Fibroblast of lung (primary cell): Measurements from ENCODE around the gene IQGAP2. TPM values are rescaled to one million over a fixed set of nuclear protein-coding genes. Genes with fewer than 3 reads are reported as not detected.

Experiments used
- DNase-seq, 2 donors: peaks; one replicate each; pipeline versions ENCODE4 v3.0.0 to v3.0.0-alpha.2; 2010; ENCODE audit warnings: low read depth in 2 of 2
- H2AFZ ChIP-seq: 2 replicates; pipeline ENCODE4 v1.5.1; 2012; ENCODE audit warnings: low read length, control low read depth, inconsistent platforms
- H3K27ac ChIP-seq: 2 replicates; pipeline ENCODE4 v1.5.1; 2011; ENCODE audit warnings: low read length, control low read depth; ENCODE audit not compliant: insufficient read depth
- H3K27me3 ChIP-seq: 2 replicates; pipeline ENCODE4 v1.5.1; 2011; ENCODE audit warnings: mild to moderate bottlenecking, low read length; ENCODE audit not compliant: control insufficient read depth, insufficient read depth
- H3K36me3 ChIP-seq: 2 replicates; pipeline ENCODE4 v1.5.1; 2011; ENCODE audit warnings: low read length; ENCODE audit not compliant: control insufficient read depth, insufficient read depth
- H3K4me1 ChIP-seq: 2 replicates; pipeline ENCODE4 v1.5.1; 2011; ENCODE audit warnings: low read length; ENCODE audit not compliant: control insufficient read depth, insufficient read depth; ENCODE audit errors: extremely low read depth
- H3K4me2 ChIP-seq: 2 replicates; pipeline ENCODE4 v1.5.1; 2011; ENCODE audit warnings: low read length, control low read depth; ENCODE audit not compliant: insufficient read depth; ENCODE audit errors: extremely low read depth
- H3K4me3 ChIP-seq, 4 experiments: fragments of 200-600 bp in 1 of 4; sonication (generic) in 1 of 4; replicated peaks in 1 of 4; 2 replicates each; pipeline ENCODE4 v1.5.1; 2011 to 2016; ENCODE audit warnings: low read length in 4 of 4, low read depth in 3 of 4, mild to moderate bottlenecking in 3 of 4, control low read depth in 2 of 4, inconsistent platforms in 1 of 4, mixed read lengths in 1 of 4; ENCODE audit not compliant: insufficient read depth in 1 of 4; ENCODE audit errors: control extremely low read depth in 1 of 4
- H3K79me2 ChIP-seq: 2 replicates; pipeline ENCODE4 v1.5.1; 2012; ENCODE audit warnings: mild to moderate bottlenecking, low read length, inconsistent platforms; ENCODE audit not compliant: control insufficient read depth, insufficient read depth
- H3K9ac ChIP-seq: 2 replicates; pipeline ENCODE4 v1.5.1; 2011; ENCODE audit warnings: mild to moderate bottlenecking, low read length, control low read depth; ENCODE audit not compliant: insufficient read depth
- H3K9me3 ChIP-seq: 2 replicates; pipeline ENCODE4 v1.5.1; 2012; ENCODE audit warnings: low read depth, low read length; ENCODE audit not compliant: control insufficient read depth, insufficient read depth
- H4K20me1 ChIP-seq: 2 replicates; pipeline ENCODE4 v1.5.1; 2011; ENCODE audit warnings: low read length; ENCODE audit not compliant: control insufficient read depth, insufficient read depth; ENCODE audit errors: extremely low read depth
- EZH2 ChIP-seq: IDR thresholded peaks from 2 replicates; pipeline ENCODE4 v1.5.1; 2012; ENCODE audit warnings: low read length, control low read depth, mild to moderate bottlenecking; ENCODE audit errors: missing control alignments
- polyA plus RNA-seq, 2 donors: library from polyadenylated mRNA; depleted of rRNA in 1 of 2; stranded (reverse) in 1 of 2; unstranded in 1 of 2; fragments of >200 nt; gene quantifications; 2 replicates each; pipeline ENCODE4 v1.2.1, GENCODE V29; 2011 to 2012; ENCODE audit warnings: missing spikeins in 1 of 2
- total RNA-seq: library from RNA; depleted of rRNA; stranded (reverse); fragments of >200 nt; gene quantifications from 2 replicates; pipeline ENCODE4 v1.2.1, GENCODE V29; 2014
- TF ChIP-seq, protein P1 (sequence below), 2 donors: IDR thresholded peaks in 1 of 2; conservative IDR thresholded peaks in 1 of 2; 1 replicate in 1 of 2; 2 replicates in 1 of 2; pipeline ENCODE4 v1.5.1; 2011 to 2012; ENCODE audit warnings: low read length in 2 of 2, control low read depth in 1 of 2, inconsistent platforms in 1 of 2, low read depth in 1 of 2, mild to moderate bottlenecking in 1 of 2

The IQGAP2 gene
- total and polyA plus RNA-seq, 2 donors (not counting 1 experiment from before 2014, with no cell fraction given), result 5.1 to 7.9 TPM

DNA sequence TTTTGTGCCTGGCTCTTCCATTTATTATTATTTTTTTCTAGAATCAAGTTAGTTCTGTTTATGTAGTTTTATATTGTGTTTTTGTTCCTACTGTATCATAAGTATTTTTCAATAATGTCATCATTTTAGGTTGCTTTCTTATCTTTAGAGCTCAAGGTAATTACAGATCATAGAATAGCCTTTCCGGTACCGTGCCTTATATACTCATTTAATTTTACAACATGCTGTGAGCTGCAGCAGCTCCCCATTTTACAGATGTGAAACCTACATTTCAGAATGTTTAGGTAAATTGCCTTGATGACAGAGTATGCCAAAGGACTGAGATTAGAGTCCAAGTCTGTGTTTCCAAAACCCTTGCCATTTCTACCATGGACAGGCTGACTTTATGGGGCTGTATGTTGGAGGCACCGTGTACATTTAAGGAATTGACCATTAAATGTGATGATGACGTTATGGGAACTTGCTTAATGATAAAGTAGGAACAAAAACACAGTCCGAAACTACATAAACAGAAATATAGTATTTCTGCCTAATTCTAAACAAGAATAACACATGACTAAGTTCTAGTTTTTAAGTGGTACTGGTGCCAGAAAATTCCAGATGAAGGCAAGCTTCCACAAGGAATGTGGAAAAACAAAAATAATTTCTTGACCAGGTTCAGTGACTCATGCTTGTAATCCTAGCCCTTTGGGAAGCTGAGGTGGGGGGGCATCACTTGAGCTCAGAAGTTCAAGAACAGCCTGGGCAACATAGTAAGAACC, 97.7 kb downstream of the IQGAP2 start:
- Histone ChIP-seq H3K27me3 (no peaks in the 10 kb centered on the region), H3K9me3 (no peaks in the 10 kb centered on the region), H3K4me2 (no peak overlapping the region), H3K36me3 (no peaks in the 10 kb centered on the region), H3K27ac (no peak overlapping the region), H3K9ac (no peak overlapping the region), H3K4me1 (no peaks in the 10 kb centered on the region), H4K20me1 (no peaks in the 10 kb centered on the region), H2AFZ (no peak overlapping the region), H3K4me3 (no peak overlapping the region), H3K79me2 (no peaks in the 10 kb centered on the region)
- DNase-seq, result peak; percentile 51 to 67
- TF ChIP-seq, protein P1, sequence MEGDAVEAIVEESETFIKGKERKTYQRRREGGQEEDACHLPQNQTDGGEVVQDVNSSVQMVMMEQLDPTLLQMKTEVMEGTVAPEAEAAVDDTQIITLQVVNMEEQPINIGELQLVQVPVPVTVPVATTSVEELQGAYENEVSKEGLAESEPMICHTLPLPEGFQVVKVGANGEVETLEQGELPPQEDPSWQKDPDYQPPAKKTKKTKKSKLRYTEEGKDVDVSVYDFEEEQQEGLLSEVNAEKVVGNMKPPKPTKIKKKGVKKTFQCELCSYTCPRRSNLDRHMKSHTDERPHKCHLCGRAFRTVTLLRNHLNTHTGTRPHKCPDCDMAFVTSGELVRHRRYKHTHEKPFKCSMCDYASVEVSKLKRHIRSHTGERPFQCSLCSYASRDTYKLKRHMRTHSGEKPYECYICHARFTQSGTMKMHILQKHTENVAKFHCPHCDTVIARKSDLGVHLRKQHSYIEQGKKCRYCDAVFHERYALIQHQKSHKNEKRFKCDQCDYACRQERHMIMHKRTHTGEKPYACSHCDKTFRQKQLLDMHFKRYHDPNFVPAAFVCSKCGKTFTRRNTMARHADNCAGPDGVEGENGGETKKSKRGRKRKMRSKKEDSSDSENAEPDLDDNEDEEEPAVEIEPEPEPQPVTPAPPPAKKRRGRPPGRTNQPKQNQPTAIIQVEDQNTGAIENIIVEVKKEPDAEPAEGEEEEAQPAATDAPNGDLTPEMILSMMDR (conservative IDR thresholded peaks at IDR 0.05 in 1 of 2, IDR thresholded peaks at IDR 0.05 in 1 of 2; ENCODE audit: low read depth in 1 of 2, low read length in 2 of 2), result no peak
- no peak for TF ChIP-seq EZH2

GRCh38 chr5:76503929-76504328, 100.8 kb downstream of the IQGAP2 start:
- no peaks in the 10 kb centered on the region for H3K79me2 ChIP-seq
- no peaks in the 10 kb centered on the region for H3K9me3 ChIP-seq
- no peaks in the 10 kb centered on the region for H3K27me3 ChIP-seq
- no peak overlapping the region for H3K9ac ChIP-seq
- H4K20me1 ChIP-seq, result no peaks in the 10 kb centered on the region
- no peak for DNase-seq
- no peaks in the 10 kb centered on the region for H3K4me1 ChIP-seq
- TF ChIP-seq, protein P1 (conservative IDR thresholded peaks at IDR 0.05 in 1 of 2, IDR thresholded peaks at IDR 0.05 in 1 of 2; ENCODE audit: low read depth in 1 of 2, low read length in 2 of 2), result no peak
- no peak for TF ChIP-seq EZH2
- H3K4me2 ChIP-seq, result no peak overlapping the region
- no peaks in the 10 kb centered on the region for H3K36me3 ChIP-seq
- H3K4me3 ChIP-seq, result no peak overlapping the region
- H2AFZ ChIP-seq, result no peak overlapping the region
- H3K27ac ChIP-seq, result no peak overlapping the region

DNA sequence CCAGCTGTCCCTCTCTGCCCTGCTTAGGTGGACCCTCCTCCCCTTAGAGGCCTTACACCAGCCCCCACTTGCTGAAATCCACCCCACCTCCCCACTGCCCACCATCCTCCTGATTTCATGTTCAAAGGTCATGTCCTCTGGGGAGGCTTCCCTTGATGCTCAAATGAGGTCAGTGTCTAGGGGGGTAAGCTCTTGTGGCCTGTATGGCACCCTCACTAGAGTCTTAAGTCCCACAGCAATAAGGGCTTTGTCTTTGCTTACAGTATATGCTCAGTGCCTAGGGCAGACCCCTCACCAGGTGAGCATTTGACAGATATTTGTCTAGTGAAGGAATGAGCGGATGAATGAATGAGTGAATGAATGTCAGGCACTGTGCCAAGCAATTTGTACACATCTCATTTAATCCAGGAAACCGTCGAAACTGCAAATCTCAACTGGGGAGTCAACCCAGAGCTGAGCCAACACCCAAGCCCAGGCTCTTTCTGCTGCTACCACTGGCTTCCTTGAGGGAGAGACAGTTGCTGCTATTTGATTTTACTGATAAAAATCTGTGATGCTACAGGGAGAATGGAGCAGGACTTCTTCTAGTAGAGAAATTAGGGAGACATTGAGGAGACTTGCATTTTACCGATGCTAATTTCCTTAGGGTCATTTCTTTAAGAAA, 101.9 kb downstream of the IQGAP2 start:
- Histone ChIP-seq H2AFZ (no peak overlapping the region), H3K9ac (no peak overlapping the region)
- TF ChIP-seq, protein P1 (conservative IDR thresholded peaks at IDR 0.05 in 1 of 2, IDR thresholded peaks at IDR 0.05 in 1 of 2; ENCODE audit: low read depth in 1 of 2, low read length in 2 of 2), result no peak
- TF ChIP-seq EZH2, result no peak

More for the DNA sequence above, 101.9 kb downstream of the IQGAP2 start:
- H4K20me1 ChIP-seq, result no peaks in the 10 kb centered on the region
- H3K4me2 ChIP-seq, result no peak overlapping the region
- H3K79me2 ChIP-seq, result no peaks in the 10 kb centered on the region
- no peak overlapping the region for H3K27ac ChIP-seq
- no peak overlapping the region for H3K4me3 ChIP-seq
- no peaks in the 10 kb centered on the region for H3K9me3 ChIP-seq
- DNase-seq, result no peak
- no peaks in the 10 kb centered on the region for H3K36me3 ChIP-seq
- no peaks in the 10 kb centered on the region for H3K27me3 ChIP-seq
- H3K4me1 ChIP-seq, result no peaks in the 10 kb centered on the region
